ENCODE data around the gene MLYCD. TPM values are rescaled to one million over a fixed set of nuclear protein-coding genes. Genes with fewer than 3 reads are reported as not detected.

MLYCD gene
- total RNA-seq, result 10 to 100 TPM in 3 of 6 donors, 1 to 10 TPM in 3; 7.5 to 30.4 (median 11.3) TPM

GRCh38 chr16:83898463-83899271, at the start of gene MLYCD:
Gene MLYCD, plus strand, starts transcription at chr16:83899115. Its CDS starts 30 bp downstream, at chr16:83899145.
- peak within 1 kb of the TSS; percentile 87 to 93 (median 92) for H3K27ac ChIP-seq
- peaks cover 18 to 29% (median 22%) of the 10 kb centered on the region in 4 donors for H3K4me1 ChIP-seq
- TF ChIP-seq EP300 (IDR thresholded peaks at IDR 0.05), result peak in 1 of 4 donors; percentile 28
- TF ChIP-seq CTCF (IDR thresholded peaks at IDR 0.05), result peak in 1 of 6 experiments; percentile 5
- TF ChIP-seq POLR2AphosphoS5 (IDR thresholded peaks at IDR 0.05), result peak in 1 of 2 donors; percentile 63
- peak in 3 of 4 donors; percentile 18 to 82 (median 70) for TF ChIP-seq POLR2A (IDR thresholded peaks at IDR 0.05)
- DNase-seq, result peak; percentile 94 to 97
- ATAC-seq (ENCODE audit: low FRiP score in 2 of 2), result peak; percentile 95
- H3K27me3 ChIP-seq, result no peaks in the 10 kb centered on the region
- H3K36me3 ChIP-seq, result no peaks in the 10 kb centered on the region
- no peaks in the 10 kb centered on the region for H3K9me3 ChIP-seq
- 7 to 73% methylated on average over 5 to 48 of the region's 69 CpGs for WGBS, 2 donors
- peak within 1 kb of the TSS; percentile 73 to 94 (median 90) for H3K4me3 ChIP-seq

- no peak for TF ChIP-seq EP300 (IDR thresholded peaks at IDR 0.05)
- TF ChIP-seq POLR2AphosphoS5 (IDR thresholded peaks at IDR 0.05), result no peak
- TF ChIP-seq CTCF (IDR thresholded peaks at IDR 0.05), result no peak
- no peak for TF ChIP-seq POLR2A (IDR thresholded peaks at IDR 0.05)
- ATAC-seq (ENCODE audit: low FRiP score in 2 of 2) (no peak), DNase-seq (no peak)
- H3K27me3 ChIP-seq, result no peaks in the 10 kb centered on the region
- no peak overlapping the region for H3K4me3 ChIP-seq
- WGBS, 2 donors, result 79 to 82% methylated on average over 6 of the region's 6 CpGs
- H3K36me3 ChIP-seq, result no peaks in the 10 kb centered on the region
- no peak overlapping the region for H3K27ac ChIP-seq
- no peaks in the 10 kb centered on the region for H3K9me3 ChIP-seq
- peaks cover 0 to 13% (median 3%) of the 10 kb centered on the region in 4 donors for H3K4me1 ChIP-seq
These were observed 49.5 kb upstream of the MLYCD start for GRCh38 chr16:83849421-83849820.

GRCh38 chr16:83850947-83851346, 48.0 kb upstream of the MLYCD start:
- no peak for DNase-seq
- no peak for ATAC-seq (ENCODE audit: low FRiP score in 2 of 2)
- 81 to 89% methylated on average over 5 of the region's 5 CpGs for WGBS, 2 donors

GRCh38 chr16:83851473-83851872, 47.4 kb upstream of the MLYCD start:
- Histone ChIP-seq H3K4me3 (no peak overlapping the region), H3K4me1 (peaks cover 0 to 13% (median 3%) of the 10 kb centered on the region in 4 donors), H3K9me3 (no peaks in the 10 kb centered on the region), H3K36me3 (no peaks in the 10 kb centered on the region), H3K27me3 (no peaks in the 10 kb centered on the region), H3K27ac (no peak overlapping the region)
- no peak for TF ChIP-seq POLR2AphosphoS5 (IDR thresholded peaks at IDR 0.05)
- TF ChIP-seq POLR2A (IDR thresholded peaks at IDR 0.05), result no peak
- no peak for TF ChIP-seq EP300 (IDR thresholded peaks at IDR 0.05)
- TF ChIP-seq CTCF (IDR thresholded peaks at IDR 0.05), result no peak
- ATAC-seq (ENCODE audit: low FRiP score in 2 of 2) (no peak), DNase-seq (no peak)
- 91 to 92% methylated on average over 4 of the region's 4 CpGs for WGBS, 2 donors

More at GRCh38 chr16:83850947-83851346, 48.0 kb upstream of the MLYCD start:
- no peaks in the 10 kb centered on the region for H3K36me3 ChIP-seq
- no peak overlapping the region for H3K27ac ChIP-seq
- TF ChIP-seq CTCF (IDR thresholded peaks at IDR 0.05), result no peak
- no peak for TF ChIP-seq POLR2AphosphoS5 (IDR thresholded peaks at IDR 0.05)
- TF ChIP-seq POLR2A (IDR thresholded peaks at IDR 0.05), result no peak
- H3K4me1 ChIP-seq, result peaks cover 0 to 13% (median 3%) of the 10 kb centered on the region in 4 donors
- no peak overlapping the region for H3K4me3 ChIP-seq
- no peaks in the 10 kb centered on the region for H3K9me3 ChIP-seq
- H3K27me3 ChIP-seq, result no peaks in the 10 kb centered on the region

Measured in upper lobe of left lung (tissue), 6 donors.